ENCODE results near the gene SHC4. TPM values are rescaled to one million over a fixed set of nuclear protein-coding genes. Genes with fewer than 3 reads are reported as not detected.

Gene SHC4
- total and polyA plus RNA-seq, 9 of the 15 experiments (the other 6 are each of a cell fraction or from before 2014, with no cell fraction given): 0.43 to 1.2 (median 0.67) TPM

- TF ChIP-seq ZNF408 (CRISPR knock-in tag; IDR thresholded peaks at IDR 0.05; ENCODE audit: low read depth) (no peak), ETV6 (IDR thresholded peaks at IDR 0.05; ENCODE audit: borderline replicate concordance in 1 of 2, low read depth in 2 of 2, low read length in 1 of 2) (no peak), ETV6 (CRISPR knock-in tag; IDR thresholded peaks at IDR 0.05; ENCODE audit: borderline replicate concordance) (no peak), RB1 (IDR thresholded peaks at IDR 0.05; ENCODE audit: low read depth) (no peak), TBP (optimal IDR thresholded peaks at IDR 0.05; ENCODE audit: low read depth, low read length) (no peak), ZNF140 (CRISPR knock-in tag; IDR thresholded peaks at IDR 0.05) (no peak), ARNT (IDR thresholded peaks at IDR 0.05) (no peak), ZBTB17 (CRISPR knock-in tag; IDR thresholded peaks at IDR 0.05) (no peak), U2AF1 (optimal IDR thresholded peaks at IDR 0.05; ENCODE audit: low read depth, low read length) (no peak), MAX (CRISPR knock-in tag; IDR thresholded peaks at IDR 0.05) (no peak), HDGF (IDR thresholded peaks at IDR 0.05) (no peak), RBBP5 (IDR thresholded peaks at IDR 0.05; ENCODE audit: borderline replicate concordance, insufficient read depth, low read length, poor library complexity, severe bottlenecking) (no peak), ZNF707 (CRISPR knock-in tag; conservative IDR thresholded peaks at IDR 0.05) (no peak), ZNF124 (CRISPR knock-in tag; IDR thresholded peaks at IDR 0.05) (no peak), CREB3 (tag; conservative IDR thresholded peaks at IDR 0.05; ENCODE audit: low read depth) (no peak), DNMT1 (IDR thresholded peaks at IDR 0.05) (no peak), KLF16 (IDR thresholded peaks at IDR 0.05) (no peak), PPARD (CRISPR knock-in tag; IDR thresholded peaks at IDR 0.05) (no peak), POU5F1 (IDR thresholded peaks at IDR 0.05; ENCODE audit: borderline replicate concordance, low read depth, low read length, partially characterized antibody) (no peak), MTA3 (IDR thresholded peaks at IDR 0.05; ENCODE audit: borderline replicate concordance) (no peak), JUN (IDR thresholded peaks at IDR 0.05; ENCODE audit: borderline replicate concordance, low read depth, low read length) (peak; percentile 49; the same call in 1 of the 2 replicates), JUN (CRISPR knock-in tag; IDR thresholded peaks at IDR 0.05; ENCODE audit: borderline replicate concordance) (no peak), BACH1 (tag; IDR thresholded peaks at IDR 0.05) (no peak), RNF219 (CRISPR knock-in tag; IDR thresholded peaks at IDR 0.05) (no peak), ZNF764 (CRISPR knock-in tag; IDR thresholded peaks at IDR 0.05; ENCODE audit: low read depth) (no peak), ARID1B (IDR thresholded peaks at IDR 0.05) (peak; percentile 28; the same call in 1 of the 2 replicates), TARDBP (IDR thresholded peaks at IDR 0.05) (no peak), ZNF589 (CRISPR knock-in tag; IDR thresholded peaks at IDR 0.05; ENCODE audit: low read depth) (no peak)
Measured at GRCh38 chr15:48928877-48929538, 34.7 kb downstream of the SHC4 start (continued).

Data from K562 (cell line).